Measurements from ENCODE around the gene INPP5A. TPM values are rescaled to one million over a fixed set of nuclear protein-coding genes. Genes with fewer than 3 reads are reported as not detected.

INPP5A gene
- total RNA-seq, 1 experiment from 2014 or later, result 15.3 TPM

DNA sequence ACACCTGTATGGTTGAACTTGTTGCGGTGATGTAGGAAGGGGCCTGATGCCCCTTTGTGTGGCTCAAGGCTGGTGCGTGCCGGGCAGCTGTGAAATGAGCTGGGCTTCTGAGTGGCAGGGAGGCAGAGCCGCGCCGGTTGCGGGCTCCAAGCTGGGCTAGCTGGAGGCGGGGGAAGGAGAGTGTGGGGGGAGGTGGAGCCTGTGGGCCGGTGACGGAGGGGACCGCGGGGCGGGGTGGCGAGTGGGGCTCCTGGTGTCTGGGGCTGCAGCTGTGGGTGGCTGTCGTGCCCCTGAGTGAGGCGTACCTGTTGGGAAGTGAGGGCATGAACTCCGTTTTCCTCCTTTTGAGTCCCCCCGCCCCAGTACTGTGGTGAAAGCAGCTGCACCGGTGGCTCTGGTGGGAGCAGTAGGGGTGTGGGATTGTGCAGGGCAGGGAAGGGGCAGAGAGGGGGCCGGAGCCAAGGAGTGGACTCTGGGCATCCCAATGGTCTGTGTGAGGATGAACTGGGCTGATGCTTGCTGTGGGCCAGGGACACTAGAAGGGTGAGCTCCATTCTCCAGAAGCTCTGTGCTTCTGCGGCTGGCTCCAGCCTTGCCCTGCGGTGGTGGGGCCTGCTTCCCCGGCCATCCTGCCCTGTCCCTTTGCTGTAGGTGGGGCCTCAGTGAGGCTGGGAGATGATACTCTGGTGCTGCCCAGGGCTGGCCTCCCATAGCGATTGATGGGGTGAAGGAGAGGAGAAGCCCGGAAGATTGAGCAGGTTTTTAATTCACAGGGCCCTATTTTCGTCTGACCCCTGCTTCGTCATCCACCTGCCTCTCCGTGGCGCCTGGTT, 41.7 kb downstream of the INPP5A start:
- DNase-seq (ENCODE audit: low read depth), result no peak

DNA sequence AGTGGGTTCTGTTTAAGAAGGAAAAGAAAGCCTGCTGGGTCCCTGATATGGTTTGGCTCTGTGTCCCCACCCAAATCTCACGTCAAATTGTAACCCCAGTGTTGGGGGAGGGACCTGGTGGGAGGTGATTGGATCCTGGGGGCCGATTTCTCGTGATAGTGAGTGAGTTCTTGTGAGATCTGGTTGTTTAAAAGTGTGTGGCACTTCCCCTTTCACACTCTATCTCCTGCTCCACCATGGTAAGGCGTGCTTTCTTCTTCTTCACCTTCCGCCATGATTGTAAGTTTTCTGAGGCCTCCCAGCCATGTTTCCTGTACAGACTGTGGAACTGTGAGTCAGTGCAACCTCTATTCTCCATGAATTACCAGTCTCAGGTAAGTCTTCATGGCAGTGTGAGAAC, 42.6 kb downstream of the INPP5A start:
- DNase-seq (ENCODE audit: low read depth), result no peak

DNA sequence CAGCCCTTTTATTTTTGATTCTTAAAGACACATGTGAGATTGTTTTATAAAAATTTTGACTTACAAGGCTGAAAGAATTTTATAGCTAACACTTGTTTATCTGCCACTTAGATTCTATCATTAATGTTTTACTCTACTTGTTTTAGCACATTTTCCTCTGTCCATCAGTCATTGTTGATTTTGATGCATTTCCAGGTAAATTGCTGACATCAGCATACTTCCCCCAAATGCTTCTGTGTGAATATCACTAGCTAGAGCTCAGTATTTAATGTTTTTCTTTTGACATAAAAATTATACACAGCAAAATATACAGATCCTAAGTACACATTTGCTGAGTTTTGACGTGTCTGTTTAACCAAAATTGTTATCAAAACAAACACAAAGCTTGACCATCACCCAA, 43.0 kb downstream of the INPP5A start:
- DNase-seq (ENCODE audit: low read depth), result no peak

DNA sequence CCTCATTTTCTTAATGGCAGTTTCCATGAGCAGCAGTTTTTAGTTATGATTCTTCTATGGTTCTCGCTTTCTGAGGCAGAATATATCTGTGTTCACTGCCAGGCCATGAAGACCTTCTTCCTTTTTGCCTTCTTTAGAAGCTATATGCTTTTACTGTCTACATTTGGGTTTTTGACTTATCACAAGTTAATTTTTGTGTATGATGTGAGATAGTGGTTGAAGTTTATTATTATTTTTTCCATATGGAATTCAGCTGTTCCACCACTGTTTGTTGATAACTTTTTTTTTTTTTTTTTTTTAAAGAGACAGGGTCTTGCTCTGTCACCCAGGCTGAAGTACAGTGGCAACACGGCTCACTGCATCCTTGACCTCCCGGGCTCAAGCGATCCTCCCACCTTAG, 44.5 kb downstream of the INPP5A start:
- no peak for DNase-seq (ENCODE audit: low read depth)

DNA sequence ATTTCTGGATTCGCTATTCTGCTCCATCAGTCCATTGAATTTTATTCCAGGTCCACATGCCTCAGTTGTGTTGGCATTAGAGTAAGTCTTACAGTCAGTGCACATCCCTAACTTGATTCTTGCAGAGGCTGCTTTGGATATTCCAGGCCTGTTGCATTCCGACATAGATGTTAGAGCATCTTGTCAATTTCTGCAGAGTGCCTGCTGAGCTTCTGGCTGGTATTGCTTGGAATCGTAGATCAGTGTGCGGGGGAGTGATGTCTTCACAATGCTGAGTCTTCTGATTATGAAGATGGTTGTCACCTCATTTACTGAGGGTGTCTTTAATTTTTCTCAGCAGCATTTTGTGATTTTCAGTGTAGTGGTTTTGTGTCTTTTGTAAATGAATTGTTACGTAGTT, 45.2 kb downstream of the INPP5A start:
- no peak for DNase-seq (ENCODE audit: low read depth)

DNA sequence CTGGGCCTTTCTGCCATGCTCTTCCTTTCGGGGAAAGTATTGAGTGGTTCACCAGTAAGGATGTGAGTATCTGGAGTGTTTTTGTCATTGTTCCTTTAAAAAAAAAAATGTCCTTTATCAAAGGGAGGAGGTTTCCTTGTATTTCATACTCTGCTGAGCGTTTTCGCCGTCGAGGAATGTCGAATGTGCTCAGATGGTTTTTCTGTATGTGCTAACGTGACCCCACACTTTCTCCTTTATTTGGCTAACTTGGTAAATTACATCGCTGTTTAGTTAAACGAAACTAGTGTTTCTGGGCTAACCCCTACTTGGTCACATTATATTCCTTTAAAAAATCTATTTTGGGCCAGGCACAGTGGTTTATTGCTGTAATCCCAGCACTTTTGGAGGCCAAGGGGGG, 45.9 kb downstream of the INPP5A start:
- no peak for DNase-seq (ENCODE audit: low read depth)

DNA sequence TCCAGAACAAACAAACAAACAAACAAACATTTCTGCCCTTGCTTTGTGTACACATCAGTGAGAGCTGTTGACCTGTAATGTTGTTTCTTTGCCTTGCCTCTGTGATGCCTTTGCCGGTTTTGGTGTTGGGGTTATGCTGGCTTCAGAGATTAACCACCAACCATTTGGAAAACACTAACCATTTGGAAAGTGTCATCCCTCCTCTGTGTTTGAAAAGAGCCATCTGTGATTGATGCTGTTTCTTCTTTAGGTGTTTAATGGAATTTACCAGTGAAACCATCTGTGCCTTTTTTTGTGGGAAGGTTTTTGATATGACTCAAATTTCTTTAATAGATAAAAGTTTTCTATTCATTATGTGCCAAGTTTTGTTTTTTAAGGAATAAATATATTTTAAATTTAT, 46.5 kb downstream of the INPP5A start:
- DNase-seq (ENCODE audit: low read depth), result no peak

DNA sequence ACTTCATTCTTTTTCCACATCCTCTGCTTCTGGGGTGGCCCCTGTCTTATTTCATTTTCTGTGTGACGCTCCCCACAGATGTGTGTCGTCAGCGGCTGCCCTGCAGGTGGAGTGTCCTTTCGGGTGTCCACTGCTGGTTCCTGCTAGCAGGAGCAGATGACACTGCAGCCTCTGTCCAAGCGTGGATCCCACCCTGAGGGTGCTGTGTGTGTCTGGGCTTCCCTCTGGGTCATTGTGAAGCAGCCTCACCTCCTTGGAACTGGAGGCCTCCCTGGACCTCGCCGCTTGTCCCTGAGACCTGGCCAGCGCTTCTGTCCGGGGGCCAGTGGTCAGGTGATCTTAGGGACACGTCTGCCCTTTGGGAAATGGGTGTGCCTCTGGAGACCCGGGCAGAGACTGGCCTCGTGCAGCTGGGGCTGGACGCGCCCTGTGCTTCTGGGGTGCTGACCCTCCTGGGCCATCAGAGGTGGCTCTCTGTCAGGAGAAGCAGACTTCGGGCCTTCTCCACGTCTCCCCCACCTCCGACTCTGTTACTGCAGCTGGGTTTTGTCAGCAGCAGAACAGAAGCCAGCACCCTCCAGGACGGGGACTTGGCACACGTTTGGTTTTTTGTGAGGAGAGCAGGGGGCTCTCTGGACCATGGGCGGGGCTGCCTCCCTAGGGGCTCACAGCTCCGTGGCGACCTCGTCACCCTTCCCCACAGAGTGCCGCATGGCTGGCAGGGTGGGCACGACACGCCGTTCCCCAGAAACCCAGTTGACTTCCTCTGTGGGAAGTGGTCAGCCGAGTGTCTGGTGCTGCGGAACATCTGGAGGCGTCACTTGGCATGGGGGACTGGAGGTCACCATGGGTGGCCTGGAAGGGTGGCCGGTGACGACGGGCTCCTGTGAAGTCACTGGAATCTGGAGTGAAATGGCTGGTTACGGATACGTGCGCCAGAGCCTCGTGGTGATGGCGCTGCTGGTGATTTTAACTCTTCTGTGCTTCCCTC, 48.4 kb downstream of the INPP5A start:
- DNase-seq (ENCODE audit: low read depth), result no peak

DNA sequence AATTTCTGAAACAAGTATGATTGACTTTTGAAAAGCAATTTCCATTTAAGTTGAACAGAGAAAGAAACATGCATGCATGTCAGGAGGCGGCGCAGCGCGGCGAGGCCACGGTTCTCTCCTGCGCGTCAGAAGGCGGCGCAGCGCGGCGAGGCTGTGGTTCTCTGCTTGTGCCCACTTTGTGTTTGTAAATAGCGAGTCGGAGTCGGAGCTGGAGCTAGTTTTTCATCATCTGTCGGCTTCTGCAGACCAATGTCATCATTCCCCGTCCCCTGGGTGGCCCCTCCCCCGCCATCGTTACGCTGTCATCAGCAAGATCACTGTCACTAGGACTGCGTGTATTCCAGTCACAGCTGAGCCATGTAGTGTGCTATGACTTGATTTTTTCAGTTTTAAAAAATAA, 49.2 kb downstream of the INPP5A start:
- no peak for DNase-seq (ENCODE audit: low read depth)

DNA sequence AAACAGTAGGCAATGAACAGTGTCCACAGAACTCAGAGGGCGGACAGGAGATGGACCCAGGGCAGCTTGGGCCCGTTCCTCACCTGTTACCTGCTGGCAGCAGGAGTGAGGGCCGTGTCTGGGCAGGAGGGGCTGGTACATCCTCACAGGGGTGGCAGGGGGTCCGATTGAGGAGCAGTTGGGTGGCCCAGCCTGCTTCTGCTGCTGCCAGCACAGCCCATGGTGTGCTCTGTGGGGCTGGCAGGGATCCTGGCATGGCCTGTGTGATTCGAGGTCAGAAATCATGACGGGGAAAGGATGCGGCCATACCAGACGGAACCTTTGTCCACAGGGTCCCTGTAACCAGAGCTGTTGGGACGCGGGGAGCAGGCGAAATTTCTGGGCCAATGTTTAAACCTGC, 49.6 kb downstream of the INPP5A start:
- DNase-seq (ENCODE audit: low read depth), result no peak

DNA sequence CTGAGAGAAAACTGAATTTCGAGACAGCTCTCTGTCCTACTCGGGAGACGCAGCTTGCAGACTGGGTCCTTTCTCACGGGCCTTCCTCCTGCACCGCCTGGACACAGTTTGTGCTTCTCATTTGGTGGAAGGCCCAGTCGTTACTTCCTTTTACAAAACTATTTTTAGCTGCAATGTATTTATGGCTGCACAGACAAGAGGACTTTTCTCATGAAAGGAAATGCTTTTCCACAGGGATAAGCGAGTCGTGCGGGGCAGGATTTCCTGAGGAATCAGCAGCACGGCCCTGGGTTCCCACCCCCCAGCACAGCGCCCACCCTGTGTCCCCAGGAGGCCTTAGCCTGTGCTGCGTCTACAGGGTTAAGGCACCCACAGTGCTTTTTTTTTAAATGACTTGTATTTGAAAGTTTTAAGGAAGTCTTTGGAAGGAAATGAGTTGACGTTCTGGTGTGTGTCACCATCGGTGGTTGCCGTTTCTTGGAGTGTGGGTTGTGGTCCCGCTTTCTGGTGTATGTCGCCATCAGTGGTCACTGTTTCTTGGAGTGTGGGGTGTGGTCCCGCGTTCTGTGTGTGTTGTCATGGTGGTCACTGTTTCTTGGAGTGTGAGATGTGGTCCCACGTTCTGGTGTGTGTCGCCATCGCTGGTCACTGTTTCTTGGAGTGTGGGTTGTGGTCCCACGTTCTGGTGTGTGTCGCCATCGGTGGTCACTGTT, 50.9 kb downstream of the INPP5A start:
- no peak for DNase-seq (ENCODE audit: low read depth)

DNA sequence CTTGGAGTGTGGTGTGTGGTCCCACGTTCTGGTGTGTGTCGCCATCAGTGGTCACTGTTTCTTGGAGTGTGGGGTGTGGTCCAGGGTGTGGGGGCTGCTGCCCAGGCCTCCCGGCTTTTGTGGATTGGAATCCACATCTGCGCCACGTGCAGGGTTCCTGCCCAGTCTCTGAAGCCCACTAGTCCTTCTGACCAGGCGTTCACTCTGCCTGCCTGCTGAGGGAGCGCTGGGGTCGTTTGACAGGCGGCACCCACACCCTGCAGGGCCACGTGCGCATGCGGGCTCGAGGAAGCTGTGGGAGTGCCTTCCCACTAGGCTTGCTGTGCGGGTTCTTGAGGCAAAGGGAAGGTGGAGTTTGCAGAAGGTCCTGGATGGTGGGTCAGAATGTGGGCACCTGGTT, 51.4 kb downstream of the INPP5A start:
- DNase-seq (ENCODE audit: low read depth), result no peak

DNA sequence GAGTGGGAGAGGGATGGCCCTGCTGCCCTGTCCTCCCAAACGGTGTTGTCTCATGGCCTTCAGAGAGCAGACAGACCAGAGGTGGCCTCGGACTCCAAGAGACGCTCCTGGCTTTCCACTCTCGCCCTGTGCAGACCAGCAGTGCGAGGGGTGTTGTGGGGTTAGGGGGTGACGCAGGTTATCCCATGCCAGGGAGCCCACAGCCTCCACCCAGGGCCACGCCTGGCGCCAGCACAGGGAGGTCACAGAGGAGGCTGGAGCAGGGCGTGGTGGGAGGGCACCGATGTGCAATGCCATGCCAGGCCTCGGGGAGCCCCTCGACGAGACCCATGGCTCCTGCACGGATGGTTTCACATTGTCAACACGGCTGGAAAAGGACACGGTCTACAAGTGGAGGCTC, 52.1 kb downstream of the INPP5A start:
- no peak for DNase-seq (ENCODE audit: low read depth)

DNA sequence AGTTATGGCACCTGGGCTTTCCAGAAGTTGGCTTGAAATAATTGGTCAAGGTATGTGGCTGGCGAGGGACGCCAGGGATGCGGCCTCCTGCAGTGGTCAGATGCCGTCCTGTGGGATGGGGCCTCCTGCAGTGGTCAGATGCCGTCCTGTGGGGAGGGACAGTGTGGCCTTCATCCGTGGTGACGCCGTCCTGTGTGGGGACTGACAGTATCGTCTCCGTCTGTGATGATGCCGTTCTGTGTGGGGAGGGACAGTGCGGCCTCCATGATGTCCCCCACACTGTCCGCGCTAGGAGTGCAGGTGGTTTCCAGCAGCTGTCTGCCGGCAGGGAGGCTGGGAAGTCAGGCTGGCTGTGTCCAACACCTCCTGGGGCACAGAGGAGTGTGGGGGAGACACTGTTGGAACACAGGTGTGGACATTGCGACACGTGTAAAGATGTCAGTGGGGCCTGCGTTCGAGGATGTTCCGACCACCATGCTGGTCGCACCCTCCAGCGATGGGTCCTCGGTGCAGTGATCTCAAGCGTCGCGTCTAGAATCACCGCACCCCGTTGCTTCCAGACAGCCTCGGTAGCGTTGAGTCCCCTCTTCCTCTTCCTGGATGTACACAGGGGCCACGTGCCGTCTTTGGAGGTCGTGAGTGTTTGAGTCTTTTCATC, 52.6 kb downstream of the INPP5A start:
- no peak for DNase-seq (ENCODE audit: low read depth)

DNA sequence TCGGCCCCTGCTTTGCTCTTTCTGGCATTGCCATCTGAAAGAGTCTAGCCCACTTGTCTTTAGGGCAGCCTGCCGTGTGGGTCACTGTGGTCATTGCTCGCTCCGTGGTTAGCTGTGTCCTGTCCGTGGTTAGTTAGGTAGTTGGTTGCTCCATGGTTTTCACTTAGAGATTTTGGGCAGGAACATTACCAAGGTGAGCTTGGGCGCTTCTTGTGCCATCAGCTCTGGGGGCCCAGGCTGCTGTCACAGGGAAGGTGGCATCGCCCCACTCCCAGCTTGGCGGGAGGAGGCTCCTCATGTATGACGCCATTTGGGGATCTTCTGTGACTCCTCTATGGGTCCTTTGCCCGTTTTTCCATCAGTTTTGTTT, 53.1 kb downstream of the INPP5A start:
- DNase-seq (ENCODE audit: low read depth), result peak; percentile 44

DNA sequence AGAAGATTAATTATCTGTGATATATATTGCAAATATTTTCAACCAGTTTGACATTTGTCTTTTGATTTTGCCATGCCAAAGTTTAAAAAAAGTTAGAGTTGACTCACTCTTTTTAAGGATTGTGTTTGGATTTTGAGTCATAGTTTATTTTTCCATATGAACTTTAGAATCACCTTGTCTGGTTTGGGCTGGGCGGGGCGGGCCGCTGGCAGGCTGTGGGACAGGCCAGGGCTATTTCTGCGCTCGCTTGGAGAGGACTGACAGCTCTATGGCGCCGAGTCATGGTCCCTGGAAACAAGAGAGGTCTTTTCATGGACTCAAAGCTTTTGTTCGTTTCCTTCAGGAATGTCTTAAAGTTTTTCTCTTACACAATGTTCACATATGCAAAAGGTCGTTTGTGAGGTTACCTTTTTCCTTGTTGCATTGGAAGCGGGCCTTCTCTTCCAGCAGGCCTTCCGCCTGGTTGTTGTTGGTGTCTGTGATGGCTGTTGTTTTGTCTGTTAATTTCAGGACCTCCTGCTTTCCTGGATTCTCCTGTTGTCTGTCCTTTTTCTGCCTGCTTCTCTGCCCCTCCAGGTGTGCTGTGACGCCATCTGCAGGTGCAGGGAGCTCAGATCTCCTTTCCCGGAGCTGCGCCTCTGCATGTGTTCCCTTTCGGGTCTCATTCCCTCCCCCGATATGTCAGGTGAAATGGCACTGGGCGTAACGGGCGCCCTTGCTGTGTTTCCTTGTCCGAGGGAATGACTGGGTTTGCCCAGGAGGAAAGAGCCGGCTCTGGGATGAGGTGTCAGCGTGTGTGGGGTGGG, 53.8 kb downstream of the INPP5A start:
- peak; percentile 78 for DNase-seq (ENCODE audit: low read depth)

DNA sequence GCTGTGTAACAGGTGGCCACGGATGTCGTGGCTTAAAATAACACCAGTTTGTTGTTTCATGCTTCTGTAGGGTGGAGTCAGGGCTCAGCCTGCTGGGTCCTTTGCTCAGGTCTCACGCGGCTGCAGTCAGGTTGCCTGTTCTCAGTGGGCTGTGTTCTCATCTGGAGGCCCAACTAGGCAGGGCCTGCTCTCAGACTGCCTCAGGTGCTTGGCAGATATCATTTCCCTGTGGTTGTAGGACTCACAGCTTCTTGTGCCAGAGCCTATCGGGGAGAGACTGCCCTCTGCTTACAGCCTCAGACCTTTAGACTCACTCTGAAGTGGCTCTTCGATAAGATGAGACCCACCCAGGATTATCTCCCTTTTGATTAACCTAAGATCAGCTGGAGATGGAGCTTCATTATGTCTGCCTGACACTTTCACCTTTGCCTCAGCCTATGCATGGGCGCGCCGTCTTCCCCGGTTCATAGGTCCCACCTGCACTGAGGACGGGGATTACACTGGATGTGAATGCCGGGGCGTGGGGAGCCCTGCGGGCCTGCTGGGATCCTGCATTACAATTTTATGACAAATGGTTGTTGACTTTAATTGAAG, 55.3 kb downstream of the INPP5A start:
- no peak for DNase-seq (ENCODE audit: low read depth)

DNA sequence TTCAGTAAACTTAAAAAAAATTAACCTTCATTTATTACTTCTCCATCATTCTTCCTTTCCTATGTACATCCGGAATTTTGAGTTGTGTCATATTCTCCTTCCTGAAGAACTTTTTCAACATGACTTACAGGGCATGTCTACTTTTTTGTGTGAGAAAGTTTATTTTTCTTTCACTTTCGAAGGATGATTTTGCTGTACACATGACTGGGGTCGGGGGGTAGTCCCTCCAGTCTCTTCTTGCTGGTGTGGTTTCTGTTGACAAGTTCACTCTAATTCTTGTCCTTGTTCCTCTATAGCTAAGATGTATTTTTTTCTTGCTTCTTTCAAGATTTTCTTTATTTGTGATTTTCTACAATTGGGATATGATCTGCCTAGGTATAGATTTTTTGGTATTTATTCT, 55.8 kb downstream of the INPP5A start:
- DNase-seq (ENCODE audit: low read depth), result no peak

DNA sequence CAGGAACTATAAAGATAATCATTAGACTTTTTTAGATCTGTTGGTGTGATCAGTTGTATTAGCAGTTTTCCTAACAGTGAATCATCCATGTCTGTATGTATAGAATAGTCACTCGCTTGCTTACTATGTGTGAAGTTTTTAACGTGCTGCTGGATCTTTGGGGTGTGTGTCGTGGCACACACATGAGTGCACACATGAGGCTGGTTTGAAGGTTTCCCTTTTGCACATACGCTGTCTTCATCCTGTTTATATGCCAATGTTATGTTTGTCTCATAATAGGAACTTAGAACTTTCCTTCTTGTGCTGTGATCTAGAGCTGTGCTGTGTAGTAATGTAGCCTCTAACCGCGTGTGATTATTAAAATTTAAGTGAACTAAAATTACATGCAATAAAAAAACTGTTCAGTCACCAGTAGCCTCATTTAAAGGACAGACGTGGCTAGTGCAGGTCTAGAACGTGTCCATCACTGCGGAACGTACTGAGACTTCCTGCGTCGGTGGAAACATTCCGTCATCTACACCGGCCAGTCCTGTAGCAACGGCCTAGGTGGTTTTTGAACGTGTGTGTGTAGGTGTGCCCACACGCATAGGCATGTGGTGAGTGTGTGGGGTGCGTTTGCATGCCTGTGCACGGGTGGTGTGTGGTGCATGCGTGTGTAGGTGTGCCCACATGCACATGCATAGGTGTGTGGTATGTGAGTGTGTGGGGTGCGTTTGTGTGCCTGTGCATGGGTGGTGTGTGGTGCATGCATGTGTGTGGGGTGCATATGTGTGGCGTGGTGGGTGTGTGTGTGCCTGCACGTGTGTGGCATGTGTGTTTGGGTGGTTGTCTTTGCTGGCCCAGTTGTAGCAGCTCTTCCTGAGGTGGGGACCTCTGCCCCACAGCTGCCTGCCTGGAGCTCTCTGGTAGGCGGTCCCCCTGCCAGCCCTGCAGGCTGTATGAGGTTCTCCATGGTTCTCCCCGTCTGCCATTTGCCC, 56.6 kb downstream of the INPP5A start:
- no peak for DNase-seq (ENCODE audit: low read depth)

Measured in M059J (cell line).